Midbrain (tissue), 1 donor: ENCODE data around the gene INHBC.
"Not testable (repeated sequence)": the region's sequence is repeated elsewhere in the genome, so short reads cannot be mapped to it uniquely, and the experiment has no call there.

Experiments used
- DNase-seq: peaks from one replicate; lab custom pipeline; 2025; lab: John Stamatoyannopoulos, UW

The INHBC gene

DNA sequence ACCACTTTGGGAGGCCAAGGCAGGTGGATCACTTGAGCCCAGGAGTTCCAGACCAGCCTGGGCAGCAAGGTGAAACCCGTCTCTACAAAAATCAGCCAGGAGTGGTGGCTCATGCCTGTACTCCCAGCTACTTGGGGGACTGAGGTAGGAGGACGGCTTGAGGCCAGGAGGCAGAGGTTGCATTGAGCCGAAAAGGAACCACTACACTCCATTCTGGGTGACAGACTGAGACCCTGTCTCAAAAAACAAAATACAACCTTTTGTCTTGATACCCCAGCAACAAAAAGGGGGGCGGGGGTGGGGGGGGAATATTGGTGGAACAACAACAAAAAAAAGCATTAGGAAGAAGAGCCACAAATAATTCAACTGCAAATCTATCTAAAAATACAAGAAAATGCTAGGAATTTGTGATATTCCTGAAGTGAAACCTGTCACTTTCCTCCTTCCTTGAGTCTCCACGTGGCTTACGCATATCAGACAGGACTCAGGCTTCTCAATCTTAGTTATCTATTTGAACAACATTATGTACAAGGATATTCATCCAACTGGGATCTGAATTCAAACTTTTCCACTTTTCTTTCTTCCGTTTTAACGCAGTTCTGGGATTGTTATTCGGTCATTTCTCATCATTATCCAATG lies 5.0 kb upstream of the INHBC start:
- no peak for DNase-seq

DNA sequence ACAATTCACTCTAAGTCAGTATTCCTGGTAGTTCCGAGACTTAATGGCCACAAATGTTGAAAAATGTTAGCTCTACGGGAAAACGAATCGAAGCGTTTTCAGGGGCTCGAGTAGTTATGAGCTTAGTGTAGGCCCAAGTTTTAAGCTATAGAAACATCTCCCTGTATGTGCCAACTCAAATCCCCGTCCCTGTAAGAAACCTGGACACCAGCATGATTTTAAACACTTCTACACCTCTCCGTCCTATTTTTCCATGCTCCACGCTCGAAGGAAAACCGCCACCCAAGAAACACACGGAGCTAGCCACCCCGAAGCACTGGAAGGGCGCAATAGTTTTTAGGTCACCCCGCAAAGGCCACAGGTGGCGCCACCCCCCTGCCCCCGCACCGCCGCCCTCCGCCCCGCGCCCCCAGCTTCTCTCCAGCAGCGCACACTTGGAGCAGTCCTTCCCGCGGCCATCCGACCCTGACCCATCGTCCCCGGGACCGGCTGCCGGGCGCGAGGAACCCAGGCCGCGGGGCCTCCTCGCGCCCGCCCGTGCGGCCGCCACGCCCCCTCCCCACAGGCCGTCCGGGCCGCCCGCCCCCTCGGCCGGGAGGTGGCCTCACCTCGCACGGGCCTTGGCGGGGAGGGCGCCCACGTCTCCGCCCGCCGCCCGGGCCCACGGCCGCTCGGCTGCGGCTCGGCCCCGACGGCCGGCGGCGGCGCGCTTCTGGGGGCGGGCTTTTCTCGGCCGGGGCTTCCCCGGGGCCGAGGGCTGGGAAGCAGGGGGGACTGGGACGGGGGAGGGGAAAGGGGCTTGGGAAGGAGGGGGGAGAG lies 4.3 kb upstream of the INHBC start:
- no peak for DNase-seq

DNA sequence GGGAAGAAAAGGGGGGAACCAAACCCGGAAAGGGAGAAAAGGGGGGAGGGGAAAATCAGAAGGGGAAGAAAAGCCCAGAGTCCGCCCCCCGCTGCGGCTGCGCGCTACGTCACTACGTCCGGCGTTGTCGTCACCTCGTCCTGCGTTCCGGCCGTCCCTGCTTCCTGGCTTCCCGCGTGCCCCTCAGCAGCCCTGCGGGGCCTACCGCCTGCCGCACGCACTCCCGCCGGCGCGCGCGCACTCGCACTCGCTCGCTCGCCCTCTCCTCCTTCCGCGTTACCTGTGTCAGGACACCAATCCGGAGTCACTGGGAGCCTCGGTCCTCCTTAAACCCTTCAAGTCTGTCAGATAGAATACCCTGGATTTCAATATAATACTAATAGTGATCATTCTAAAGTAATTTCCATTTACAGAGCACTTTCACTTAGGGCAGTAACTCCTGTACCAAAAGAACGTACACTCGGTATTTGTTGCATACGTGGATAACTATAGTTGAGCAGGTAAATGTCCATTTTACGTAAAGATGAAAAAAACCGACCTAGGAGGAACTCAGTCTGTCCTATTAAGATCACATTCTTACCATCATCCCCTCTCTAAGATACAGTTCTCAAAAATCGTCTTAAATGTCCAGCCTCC lies 3.5 kb upstream of the INHBC start, which contains the start of gene R3HDM2:
Gene R3HDM2 (minus strand): TSS at position 113 of the 636 bp plus-strand sequence. CDS start 120,615 bp downstream, outside the sequence.
- peak; percentile 91 for DNase-seq

DNA sequence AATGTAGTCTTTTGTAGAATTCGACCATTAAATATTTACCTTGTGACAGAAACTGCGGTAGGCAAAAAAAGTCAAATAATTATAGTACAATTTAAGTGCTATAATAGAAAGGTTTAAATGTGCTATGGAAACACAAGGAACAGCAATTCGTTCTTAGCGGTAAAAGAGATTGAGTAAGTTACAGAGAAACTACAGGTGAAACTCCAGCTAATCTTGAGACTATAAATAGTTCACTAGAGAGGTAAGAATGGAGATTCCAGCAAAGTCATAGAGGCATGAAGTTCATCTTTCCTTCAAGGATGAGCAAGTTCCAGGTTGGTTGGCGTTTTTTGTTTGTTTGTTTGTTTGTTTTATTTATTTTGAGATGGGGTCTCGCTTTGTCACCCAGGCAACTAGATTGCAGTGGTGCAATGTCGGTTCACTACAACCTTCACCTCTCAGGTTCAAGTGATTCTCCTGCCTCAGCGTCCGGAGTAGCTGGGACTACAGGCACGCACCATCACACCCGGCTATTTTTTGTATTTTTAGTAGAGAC lies 2.9 kb upstream of the INHBC start:
- no peak for DNase-seq

DNA sequence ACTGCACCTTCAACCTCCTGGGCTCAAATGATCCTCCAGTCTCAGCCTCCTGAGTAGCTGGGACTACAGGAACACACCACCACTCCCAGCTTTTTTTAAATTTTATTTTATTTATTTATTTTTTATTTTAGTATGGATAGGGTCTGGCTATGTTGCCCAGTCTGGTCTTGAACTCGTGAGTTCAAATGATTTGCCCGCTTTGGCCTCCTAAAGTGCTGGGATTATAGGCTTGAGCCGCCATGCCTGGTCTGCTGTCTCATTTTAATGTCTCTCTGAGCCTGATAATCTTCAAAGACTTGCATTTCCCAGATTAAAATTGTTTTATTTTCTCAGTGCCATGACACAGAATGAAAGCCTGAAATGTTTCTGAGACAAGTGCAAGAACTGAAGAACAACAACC lies 1.2 kb upstream of the INHBC start:
- DNase-seq, result no peak

DNA sequence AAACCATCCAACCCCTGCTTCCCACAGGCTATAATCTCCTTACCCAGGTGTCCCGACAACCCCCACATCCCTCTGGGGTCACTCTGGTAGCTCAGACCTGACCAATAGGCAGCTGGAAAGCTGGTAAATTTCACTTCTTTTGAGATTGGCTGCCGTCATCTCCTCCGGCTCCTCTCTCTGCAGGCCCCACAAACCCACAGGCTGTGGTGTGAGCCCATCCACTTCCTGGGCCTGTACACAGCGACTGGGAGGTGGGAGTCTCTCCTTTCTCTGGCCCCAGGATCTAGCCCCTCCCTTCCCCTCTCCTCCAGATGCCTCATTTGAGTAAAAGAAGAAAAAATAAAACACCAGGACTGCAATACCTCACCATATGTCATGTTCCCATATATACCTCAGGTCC lies 709 bp downstream of the INHBC start:
- no peak for DNase-seq

DNA sequence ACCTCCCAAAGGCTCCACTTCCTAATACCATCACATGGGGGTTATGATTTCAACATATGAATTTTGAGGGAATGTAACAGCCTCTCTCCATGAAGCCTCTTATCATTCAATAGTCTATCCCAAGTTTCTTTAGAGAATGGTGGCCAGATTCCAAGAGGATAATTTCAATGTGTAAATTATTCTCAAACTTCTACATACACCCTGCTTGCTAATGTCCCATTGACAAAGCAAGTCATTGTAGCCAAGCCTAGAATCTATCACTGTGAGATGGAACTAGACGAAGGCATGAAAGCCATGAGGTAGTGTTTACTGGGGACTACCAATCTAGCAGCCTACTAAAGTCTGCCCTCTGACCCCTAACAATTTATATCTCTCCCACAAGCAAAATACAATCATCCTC lies 3.8 kb downstream of the INHBC start:
- DNase-seq, result no peak

DNA sequence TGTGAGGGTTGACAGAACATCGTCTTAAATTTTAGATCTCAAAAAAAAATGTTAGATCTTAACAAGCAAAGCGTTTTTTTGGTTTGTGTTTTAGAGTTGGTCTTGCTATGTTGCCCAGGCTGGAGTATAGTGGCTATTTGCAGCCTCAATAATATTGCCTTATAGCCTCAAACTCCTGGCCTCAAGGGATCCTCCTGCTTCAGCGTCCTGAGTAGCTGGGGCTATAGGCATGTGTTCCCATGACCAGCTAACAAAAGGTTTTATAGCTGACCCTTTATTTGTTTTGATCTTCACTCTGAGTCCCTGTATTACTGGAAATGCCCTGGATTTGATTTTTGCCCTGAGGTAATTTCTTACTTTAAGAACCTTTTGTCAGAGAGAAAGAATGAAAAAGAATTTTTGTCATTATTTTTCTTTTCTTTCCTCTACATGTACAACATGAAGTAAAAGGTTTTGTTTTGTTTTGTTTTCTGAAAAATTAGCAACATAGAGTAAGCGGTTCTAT lies 5.2 kb downstream of the INHBC start:
- no peak for DNase-seq

DNA sequence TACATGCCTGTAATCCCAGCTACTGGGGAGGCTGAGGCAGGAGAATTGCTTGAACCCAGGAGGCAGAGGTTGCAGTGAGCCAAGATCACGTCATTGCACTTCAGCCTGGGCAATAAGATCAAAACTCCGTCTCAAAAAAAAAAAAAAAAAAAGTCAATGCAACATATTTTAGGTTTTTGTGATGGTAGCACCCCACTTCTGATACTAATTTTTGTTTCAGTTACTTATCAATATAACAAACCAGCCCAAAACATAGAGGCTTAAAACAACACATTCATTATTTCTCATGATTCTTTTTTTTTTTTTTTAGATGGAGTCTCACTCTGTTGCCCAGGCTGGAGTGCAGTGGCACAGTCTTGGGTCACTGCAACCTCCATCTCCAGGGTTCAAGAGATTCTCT lies 6.8 kb downstream of the INHBC start:
- DNase-seq, result not testable (repeated sequence)

DNA sequence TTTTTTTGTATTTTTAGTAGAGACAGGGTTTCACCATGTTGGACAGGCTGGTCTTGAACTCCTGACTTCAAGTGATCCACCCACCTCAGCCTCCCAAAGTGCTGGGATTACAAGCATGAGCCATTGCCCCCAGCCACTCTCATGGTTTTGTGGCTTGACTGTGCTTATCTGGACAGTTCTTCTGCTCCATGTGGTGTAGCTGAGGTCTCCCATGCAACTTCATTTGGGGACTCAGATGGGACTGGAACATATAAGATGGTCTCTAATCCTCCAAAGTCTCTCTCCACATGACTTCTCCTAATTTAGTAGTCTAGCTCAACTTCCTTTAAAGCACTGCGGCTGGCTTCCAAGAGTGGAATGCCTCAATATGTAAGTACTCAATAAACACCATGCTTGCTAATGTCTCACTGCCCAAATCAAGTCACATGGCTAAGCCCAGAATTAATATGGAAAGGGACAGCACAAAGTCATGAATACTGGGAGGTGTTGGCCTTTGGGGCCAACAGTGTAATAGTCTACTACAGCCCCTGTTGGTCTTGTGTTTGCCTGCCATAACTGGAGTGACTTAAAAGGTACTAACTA lies 7.4 kb downstream of the INHBC start:
- no peak for DNase-seq

DNA sequence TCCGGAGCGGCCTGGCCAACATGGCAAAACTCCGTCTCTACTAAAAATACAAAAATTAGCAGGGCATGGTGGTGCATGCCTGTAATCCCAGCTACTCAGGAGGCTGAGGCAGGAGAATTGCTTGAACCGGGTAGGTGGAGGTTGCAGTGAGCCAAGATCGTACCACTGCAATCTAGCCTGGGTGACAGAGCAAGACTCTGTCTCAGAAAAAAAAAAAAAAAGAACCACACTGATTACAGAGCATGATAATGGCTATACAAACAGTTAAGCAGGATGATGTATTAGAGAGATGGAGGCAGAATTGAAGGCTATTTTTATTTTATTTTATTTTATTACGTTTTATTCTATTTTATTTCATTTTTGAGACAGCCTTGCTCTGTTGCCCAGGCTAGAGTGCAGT lies 9.8 kb downstream of the INHBC start:
- DNase-seq, result not testable (repeated sequence)

DNA sequence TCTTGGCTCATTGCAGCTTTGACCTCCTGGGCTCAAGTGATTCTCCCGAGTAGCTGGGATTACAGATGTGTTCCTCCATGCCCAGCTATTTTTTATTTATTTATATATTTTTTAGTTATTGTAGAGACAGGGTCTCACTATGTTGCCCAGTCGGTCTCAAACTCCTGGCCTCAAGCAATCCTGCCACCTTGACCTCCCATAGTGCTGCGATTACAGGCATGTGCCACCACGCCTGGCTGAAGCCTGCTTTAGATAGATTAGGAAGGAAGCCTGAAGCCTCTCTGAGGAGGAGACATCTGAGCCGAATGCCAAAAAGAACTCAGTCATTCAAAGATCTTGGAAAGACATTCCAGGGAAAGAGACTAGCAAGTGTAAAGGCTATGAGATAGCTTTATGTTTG lies 10.2 kb downstream of the INHBC start:
- no peak for DNase-seq

DNA sequence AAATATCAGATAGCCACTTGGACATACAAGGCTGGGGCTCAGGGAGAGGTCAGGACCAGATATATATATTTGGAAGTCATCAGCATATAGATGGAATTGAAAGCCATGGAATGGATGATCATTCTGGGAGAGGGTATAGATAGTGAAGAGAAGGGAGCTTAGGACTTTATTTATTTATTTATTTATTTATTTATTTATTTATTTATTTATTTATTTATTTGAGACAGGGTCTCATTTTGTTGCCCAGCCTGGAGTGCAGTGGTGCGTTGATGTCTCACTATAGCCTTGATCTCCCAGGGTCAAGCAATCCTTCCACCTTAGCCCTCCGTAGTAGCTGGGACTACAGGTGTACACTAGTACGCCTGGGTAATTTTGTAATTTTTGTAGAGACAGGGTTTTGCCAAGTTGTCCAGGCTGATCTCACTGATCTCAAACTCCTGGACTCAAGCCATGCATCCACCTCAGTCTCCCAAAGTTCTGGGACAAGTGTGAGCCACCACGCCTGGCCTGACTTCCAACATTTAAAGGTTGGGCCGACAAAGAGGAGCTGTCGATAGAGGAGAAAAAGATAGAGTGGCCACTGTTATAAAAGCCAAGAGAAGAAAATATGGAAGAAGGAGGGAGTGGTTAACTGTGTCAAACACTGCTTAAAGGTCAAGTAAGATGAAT lies 11.8 kb downstream of the INHBC start:
- no peak for DNase-seq

DNA sequence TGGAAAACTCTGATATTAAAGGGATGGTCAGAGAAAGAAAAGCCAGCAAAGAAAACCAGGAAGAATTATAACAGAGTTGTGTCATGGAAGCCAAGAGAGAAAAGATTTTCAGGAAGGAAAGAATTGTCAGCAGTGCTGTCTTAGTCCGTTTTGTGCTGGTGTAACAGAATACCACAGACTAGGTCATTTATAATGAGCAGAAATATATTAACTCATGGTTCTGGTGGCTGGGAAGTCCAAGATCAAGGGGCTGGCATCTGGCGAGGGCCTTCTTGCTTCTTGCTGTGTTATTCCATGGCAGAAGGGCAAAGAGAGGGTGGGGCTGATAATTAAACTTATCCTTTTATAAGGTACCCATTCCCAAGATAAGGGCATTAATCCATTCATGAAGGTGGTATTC lies 14.1 kb downstream of the INHBC start:
- no peak for DNase-seq

DNA sequence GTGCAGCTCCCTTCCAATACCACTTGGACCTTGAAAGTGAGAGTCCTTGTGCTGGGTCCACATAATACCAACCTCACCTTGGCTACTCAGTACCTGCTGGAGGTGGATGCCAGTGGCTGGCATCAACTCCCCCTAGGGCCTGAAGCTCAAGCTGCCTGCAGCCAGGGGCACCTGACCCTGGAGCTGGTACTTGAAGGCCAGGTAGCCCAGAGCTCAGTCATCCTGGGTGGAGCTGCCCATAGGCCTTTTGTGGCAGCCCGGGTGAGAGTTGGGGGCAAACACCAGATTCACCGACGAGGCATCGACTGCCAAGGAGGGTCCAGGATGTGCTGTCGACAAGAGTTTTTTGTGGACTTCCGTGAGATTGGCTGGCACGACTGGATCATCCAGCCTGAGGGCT lies 14.8 kb downstream of the INHBC start:
- no peak for DNase-seq

DNA sequence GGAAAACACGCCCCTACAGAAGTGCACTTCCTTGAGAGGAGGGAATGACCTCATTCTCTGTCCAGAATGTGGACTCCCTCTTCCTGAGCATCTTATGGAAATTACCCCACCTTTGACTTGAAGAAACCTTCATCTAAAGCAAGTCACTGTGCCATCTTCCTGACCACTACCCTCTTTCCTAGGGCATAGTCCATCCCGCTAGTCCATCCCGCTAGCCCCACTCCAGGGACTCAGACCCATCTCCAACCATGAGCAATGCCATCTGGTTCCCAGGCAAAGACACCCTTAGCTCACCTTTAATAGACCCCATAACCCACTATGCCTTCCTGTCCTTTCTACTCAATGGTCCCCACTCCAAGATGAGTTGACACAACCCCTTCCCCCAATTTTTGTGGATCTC lies 15.5 kb downstream of the INHBC start:
- no peak for DNase-seq

DNA sequence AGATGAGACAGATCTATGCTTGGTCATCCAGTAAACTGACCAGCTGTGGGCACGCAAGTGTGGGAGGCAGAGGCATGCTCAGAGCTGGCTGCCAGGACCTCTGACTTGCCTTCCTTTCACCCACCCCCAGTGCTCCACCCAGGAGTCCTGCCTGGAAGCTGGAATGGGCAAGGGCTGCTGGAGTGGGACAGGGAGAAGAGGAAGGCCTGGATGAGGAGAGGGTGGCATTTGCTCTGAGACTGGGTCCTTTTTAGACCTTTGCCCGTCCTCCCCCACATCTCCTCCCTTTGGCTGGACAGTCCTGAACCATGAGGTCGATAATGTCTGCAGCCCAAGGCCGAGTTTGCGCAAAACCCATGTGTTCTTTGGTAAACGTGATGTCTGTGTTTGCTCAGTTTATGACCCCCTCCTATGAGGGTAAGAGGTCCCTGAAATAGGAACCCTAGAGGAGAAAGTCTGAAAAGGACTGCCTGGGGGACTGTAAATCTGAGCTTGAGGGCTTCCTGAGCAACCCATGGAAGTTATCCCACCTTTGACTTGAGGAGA lies 16.7 kb downstream of the INHBC start:
- no peak for DNase-seq

DNA sequence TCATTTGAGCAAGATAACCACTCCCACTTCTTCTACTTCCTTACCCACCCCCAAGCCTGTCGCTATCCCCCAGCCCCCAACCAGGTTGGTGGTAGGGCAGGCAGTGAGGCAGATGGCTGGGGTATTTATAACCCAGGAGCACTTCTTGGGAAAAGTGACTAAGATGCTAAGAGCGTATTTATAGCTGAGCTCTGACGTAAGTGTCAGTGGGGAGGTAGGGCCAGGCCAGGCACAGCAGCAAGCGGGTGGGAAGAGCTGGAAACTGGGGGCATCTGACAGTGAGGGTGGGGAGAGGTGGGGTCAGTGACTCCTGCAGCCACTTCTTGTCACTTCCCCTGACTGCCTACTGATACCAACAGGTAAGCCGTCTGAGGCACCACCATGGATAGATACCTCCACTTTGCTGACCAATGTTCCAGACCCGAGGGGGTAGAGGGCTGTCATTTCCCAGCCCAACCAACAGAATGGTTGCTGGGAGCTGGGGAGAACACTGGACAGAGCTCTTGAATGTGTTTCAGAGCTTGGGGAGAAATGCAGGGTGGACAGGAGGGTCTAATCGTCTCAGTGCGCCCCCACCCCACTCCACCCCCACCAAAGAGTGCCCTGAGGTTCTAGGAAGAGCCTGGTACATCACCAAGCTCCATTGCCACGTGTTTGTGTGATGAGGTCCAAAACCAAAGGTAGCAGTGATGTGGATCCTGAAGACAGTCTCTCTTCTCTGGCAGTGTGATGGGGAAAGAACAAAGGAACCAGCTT lies 17.8 kb downstream of the INHBC start:
- DNase-seq, result no peak

DNA sequence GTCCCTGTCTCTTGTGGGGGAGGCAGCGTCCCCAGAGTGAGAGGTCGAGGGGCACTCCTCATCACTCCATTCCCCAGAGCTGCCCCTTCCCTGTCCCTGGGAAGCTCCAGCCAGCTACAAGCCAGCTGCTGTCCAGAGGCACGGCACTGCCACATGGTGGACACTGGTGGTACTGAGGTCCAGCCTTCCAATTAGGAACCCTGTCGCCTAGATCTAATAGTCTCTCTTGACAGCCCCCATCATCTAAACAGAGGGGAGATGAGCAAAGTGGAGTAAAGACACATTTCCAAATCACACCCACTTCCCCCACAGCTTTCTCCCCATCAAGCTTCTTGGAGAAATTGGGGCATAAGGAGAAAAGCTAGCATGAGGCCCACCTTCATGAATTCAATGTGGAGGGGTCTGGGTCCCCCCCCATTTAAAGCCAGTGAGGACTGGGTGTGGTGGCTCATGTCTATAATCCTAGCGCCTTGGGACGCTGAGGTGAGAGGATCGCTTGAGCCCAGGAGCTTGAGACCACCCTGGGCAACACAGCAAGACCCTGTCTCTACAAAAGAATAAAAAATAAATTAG lies 18.4 kb downstream of the INHBC start:
- peak; percentile 65 for DNase-seq

DNA sequence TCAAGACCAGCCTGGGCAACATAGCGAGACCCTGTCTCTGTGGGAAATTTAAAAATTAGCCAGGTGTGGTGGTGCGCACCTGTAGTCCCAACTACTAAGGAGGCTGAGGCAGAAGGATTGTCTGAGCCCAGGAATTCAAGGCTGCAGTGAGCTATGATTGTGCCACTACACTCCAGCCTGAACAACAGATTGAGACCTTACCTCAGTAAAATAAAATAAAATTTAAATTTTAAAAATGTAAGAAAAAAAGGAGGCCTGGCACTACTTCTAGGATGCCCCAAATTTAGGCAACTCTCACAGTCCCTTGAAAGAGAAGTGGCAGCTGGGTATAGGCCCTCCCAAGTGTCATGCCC lies 19.6 kb downstream of the INHBC start:
- DNase-seq, result no peak
